Endothelial cell (in vitro differentiated cells): ENCODE measurements around the gene ETV4. TPM values are rescaled to one million over a fixed set of nuclear protein-coding genes. Genes with fewer than 3 reads are reported as not detected.

Experiments
- DNase-seq: peaks from one replicate; pipeline ENCODE4 v3.0.0; 2021; ENCODE audit warnings: low spot score
- H3K27ac Mint-ChIP-seq: one replicate; pipeline ENCODE4 v1.8.0; 2021; ENCODE audit warnings: mixed read lengths, inconsistent platforms; ENCODE audit not compliant: unreplicated experiment
- H3K27me3 Mint-ChIP-seq: one replicate; pipeline ENCODE4 v1.8.0; 2021; ENCODE audit warnings: mild to moderate bottlenecking, moderate library complexity, mixed read lengths, inconsistent platforms; ENCODE audit not compliant: unreplicated experiment
- H3K36me3 Mint-ChIP-seq: one replicate; pipeline ENCODE4 v1.8.0; 2021; ENCODE audit warnings: mild to moderate bottlenecking, low read depth, mixed read lengths, inconsistent platforms; ENCODE audit not compliant: unreplicated experiment
- H3K4me1 Mint-ChIP-seq: one replicate; pipeline ENCODE4 v1.8.0; 2021; ENCODE audit warnings: mild to moderate bottlenecking, mixed read lengths, inconsistent platforms; ENCODE audit not compliant: unreplicated experiment
- H3K4me3 Mint-ChIP-seq: one replicate; pipeline ENCODE4 v1.8.0; 2021; ENCODE audit warnings: mild to moderate bottlenecking, mixed read lengths, inconsistent platforms; ENCODE audit not compliant: unreplicated experiment
- H3K9me3 Mint-ChIP-seq: one replicate; pipeline ENCODE4 v1.8.0; 2021; ENCODE audit warnings: mixed read lengths, inconsistent platforms; ENCODE audit not compliant: unreplicated experiment
- total RNA-seq: library from RNA; stranded (reverse); fragmentation: NEBNext Ultra II Directional; extraction: Animal tissue kit (Norgen Biotek cat#: 25700); gene quantifications from one replicate; pipeline ENCODE4 v1.2.1, GENCODE V29; 2021; ENCODE audit not compliant: unreplicated experiment
- TF ChIP-seq, protein P1 (sequence below): fragments of 200-600 bp; sonication (generic); IDR thresholded peaks from one replicate; pipeline ENCODE4 v1.5.0; 2021; ENCODE audit warnings: antibody characterized with exemption; ENCODE audit not compliant: unreplicated experiment

ETV4 gene
- total RNA-seq, 1 donor from 2014 or later: 37.1 TPM

- H3K4me3 Mint-ChIP-seq: no peak overlapping the region
- TF ChIP-seq, protein P1, sequence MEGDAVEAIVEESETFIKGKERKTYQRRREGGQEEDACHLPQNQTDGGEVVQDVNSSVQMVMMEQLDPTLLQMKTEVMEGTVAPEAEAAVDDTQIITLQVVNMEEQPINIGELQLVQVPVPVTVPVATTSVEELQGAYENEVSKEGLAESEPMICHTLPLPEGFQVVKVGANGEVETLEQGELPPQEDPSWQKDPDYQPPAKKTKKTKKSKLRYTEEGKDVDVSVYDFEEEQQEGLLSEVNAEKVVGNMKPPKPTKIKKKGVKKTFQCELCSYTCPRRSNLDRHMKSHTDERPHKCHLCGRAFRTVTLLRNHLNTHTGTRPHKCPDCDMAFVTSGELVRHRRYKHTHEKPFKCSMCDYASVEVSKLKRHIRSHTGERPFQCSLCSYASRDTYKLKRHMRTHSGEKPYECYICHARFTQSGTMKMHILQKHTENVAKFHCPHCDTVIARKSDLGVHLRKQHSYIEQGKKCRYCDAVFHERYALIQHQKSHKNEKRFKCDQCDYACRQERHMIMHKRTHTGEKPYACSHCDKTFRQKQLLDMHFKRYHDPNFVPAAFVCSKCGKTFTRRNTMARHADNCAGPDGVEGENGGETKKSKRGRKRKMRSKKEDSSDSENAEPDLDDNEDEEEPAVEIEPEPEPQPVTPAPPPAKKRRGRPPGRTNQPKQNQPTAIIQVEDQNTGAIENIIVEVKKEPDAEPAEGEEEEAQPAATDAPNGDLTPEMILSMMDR: no peak
- no peak for DNase-seq
- H3K9me3 Mint-ChIP-seq: no peaks in the 10 kb centered on the region
- H3K4me1 Mint-ChIP-seq: peaks cover 16% of the 10 kb centered on the region
- H3K27me3 Mint-ChIP-seq: peaks cover 1% of the 10 kb centered on the region
- no peak overlapping the region for H3K27ac Mint-ChIP-seq
- H3K36me3 Mint-ChIP-seq: no peaks in the 10 kb centered on the region
Observed at GRCh38 chr17:43558805-43559160, 12.6 kb upstream of the ETV4 start.

DNA sequence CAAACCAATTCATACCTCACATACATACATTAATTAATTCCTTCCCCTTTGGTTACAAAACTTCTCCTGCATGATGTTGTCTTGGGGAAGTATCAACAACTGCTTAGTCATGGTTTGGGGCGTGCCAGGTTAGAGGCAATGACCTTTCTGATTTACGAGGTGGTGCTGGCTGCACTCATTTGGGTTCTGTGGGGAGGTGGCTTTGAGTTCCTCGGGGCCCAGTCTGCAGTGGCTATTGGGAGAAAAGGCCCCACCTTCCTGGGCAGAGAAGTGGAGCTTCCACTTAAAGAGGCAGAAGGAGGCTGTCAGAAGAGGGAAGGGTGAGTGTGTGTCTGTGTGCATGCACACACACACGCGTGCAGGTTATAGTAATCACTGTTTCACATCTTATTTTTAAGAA is 10.2 kb upstream of the ETV4 start:
- DNase-seq: no peak
- TF ChIP-seq, protein P1: no peak
- Mint-ChIP-seq H3K9me3 (no peaks in the 10 kb centered on the region), H3K4me1 (peaks cover 5% of the 10 kb centered on the region), H3K27me3 (peaks cover 4% of the 10 kb centered on the region), H3K4me3 (no peak overlapping the region), H3K27ac (no peak overlapping the region), H3K36me3 (no peaks in the 10 kb centered on the region)

DNA sequence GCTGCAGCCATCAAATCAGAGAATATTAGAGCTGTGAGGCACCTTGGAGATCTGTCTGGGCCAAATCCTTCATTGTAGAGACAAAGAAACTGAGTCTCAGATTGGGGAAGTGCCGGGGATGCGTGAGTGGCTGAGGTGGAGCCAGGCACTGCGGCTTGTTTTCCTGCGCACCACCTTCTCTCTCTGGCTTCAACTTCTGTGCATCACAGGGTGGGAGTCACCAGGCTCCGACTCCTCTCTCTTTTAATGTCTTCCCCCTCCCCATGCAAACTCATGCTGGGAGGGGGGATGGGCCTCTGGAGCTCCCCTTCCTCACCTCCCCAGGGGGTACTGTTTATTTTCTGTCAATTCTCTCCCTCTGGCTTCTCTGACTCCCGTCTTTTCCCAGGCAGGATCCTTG is 8.7 kb upstream of the ETV4 start:
- Mint-ChIP-seq H3K4me3 (no peak overlapping the region), H3K4me1 (peaks cover 5% of the 10 kb centered on the region), H3K27ac (no peak overlapping the region), H3K27me3 (peaks cover 4% of the 10 kb centered on the region), H3K9me3 (no peaks in the 10 kb centered on the region), H3K36me3 (no peaks in the 10 kb centered on the region)
- TF ChIP-seq, protein P1: no peak
- no peak for DNase-seq

DNA sequence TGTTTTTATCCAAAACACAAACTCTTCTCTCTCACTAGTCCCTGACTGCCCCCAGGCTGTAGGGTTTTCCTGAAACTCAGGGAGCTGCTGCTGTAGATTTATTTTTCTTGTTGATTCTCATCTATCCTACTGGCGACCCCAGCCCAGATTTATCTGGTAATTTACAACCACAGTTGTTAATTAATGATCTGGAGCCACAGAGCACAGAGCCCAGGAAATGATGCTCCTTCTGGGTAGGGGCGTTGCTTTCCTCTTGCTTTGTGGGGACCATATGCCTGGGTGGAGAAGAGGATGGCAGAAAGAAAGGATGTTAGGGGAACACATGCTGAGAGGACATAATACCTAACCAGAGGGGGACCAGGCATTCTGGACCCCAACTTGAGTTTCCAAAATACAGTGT is 7.4 kb upstream of the ETV4 start:
- peaks cover 4% of the 10 kb centered on the region for H3K27me3 Mint-ChIP-seq
- H3K4me3 Mint-ChIP-seq: no peak overlapping the region
- no peak for DNase-seq
- H3K36me3 Mint-ChIP-seq: no peaks in the 10 kb centered on the region
- TF ChIP-seq, protein P1: no peak
- peaks cover 5% of the 10 kb centered on the region for H3K4me1 Mint-ChIP-seq
- no peak overlapping the region for H3K27ac Mint-ChIP-seq
- no peaks in the 10 kb centered on the region for H3K9me3 Mint-ChIP-seq

- Mint-ChIP-seq H3K27ac (no peak overlapping the region), H3K27me3 (peaks cover 5% of the 10 kb centered on the region), H3K9me3 (no peaks in the 10 kb centered on the region), H3K4me3 (no peak overlapping the region), H3K36me3 (no peaks in the 10 kb centered on the region), H3K4me1 (peaks cover 5% of the 10 kb centered on the region)
- no peak for DNase-seq
- TF ChIP-seq, protein P1: no peak
Observed at GRCh38 chr17:43552229-43552837, 6.2 kb upstream of the ETV4 start.
